Astrocyte of the hippocampus (primary cell): ENCODE results near the gene KRTAP19-6.
A peak's percentile ranks its signal among the peaks of the same experiment; 100 is the strongest.
"Not testable (repeated sequence)": the region's sequence is repeated elsewhere in the genome, so short reads cannot be mapped to it uniquely, and the experiment has no call there.

Experiments used
- DNase-seq: peaks from one replicate; pipeline ENCODE4 v3.0.0; 2011; ENCODE audit warnings: low read depth, low spot score

The KRTAP19-6 gene

GRCh38 chr21:30541764-30542163 is at the start of gene KRTAP19-6:
KRTAP19-6 (minus strand) TSS chr21:30541864; CDS start chr21:30541833, 31 bp downstream.
- no peak for DNase-seq

- no peak for DNase-seq
Measured at GRCh38 chr21:30590297-30590696, 48.6 kb upstream of the KRTAP19-6 start, which contains the start of gene KRTAP22-2. KRTAP22-2 (minus strand) TSS chr21:30590397.

GRCh38 chr21:30582870-30583269 is 41.2 kb upstream of the KRTAP19-6 start:
- DNase-seq = no peak

- no peak for DNase-seq
Measured at GRCh38 chr21:30580132-30580531, 38.5 kb upstream of the KRTAP19-6 start.

DNA sequence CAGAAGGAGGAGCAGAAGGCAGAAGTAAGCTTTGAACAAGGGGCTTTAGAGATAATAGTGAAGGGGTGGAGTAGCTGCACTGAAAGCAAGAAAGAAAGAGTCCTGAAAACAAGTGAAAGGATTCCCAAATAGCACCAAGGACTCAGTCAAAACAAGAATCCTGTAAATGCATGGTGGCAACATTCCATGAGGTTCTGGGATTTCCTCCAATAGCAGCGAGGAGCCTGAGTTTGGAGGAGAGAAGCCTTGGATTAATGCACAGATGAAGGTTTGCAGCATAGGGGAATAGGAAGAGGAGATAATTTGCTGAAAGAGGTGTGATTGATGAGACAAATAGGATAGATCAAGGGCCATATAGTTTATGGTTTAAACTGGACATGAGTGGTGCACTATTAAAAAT is 37.7 kb upstream of the KRTAP19-6 start:
- DNase-seq = peak; percentile 0

DNA sequence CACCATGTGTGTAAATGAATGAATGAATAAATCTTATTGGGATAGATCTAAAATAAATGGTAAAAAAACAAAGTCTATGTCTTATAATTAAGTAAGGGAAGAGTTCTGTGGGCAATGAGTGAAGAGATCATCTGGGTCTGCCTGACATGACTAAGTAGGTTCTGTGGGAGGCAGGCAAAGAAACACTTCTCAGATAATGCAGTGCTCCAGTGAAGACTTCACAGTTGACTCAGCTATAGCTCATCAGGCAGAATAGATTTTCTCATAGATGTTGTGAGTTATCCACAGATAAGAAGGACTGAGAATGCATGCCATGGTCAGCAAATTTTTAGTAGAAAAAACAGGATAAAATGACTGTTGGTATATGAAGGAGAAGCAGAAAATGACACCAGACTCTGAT is 36.1 kb upstream of the KRTAP19-6 start:
- DNase-seq = no peak

DNA sequence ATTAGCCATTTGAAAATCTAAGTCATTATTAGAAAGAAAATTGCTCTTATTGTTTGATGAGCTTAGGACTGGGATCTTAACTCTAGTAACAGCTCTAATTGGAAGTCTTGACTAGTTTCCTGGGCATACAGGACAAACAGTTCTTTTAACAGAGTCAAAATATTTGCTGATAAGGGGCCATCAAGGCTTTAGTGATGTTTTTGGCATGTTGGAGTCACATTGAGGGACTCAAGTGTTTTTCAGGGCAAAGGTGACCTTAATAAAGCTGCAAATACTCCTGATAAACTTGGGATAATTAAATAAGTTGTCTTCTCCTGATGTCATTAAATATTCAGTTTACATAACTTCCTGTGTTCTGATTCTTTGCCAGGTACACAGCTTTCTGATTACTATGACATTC is 26.0 kb upstream of the KRTAP19-6 start:
- DNase-seq = no peak

GRCh38 chr21:30563630-30564029 is 22.0 kb upstream of the KRTAP19-6 start:
- no peak for DNase-seq

GRCh38 chr21:30563072-30563471 is 21.4 kb upstream of the KRTAP19-6 start:
- DNase-seq = no peak

DNA sequence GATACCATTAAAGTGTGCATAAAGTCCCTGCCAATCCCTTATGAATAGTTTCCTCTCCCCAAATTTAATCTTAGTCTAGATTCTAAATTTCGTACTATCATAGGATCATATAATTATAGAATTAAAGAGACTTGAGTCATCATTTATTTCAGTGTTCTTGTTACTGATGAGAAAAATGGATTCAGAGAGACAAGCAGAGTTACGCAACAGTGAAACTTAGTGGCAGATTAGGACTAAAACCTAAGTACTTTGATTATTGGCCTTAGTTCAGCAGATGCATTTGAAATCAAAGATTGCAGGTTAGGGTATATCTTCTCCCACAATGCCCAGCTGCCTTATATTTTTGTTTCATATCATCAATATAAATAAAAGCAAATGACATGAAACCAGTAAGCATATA is 20.3 kb upstream of the KRTAP19-6 start:
- no peak for DNase-seq

GRCh38 chr21:30561264-30561895 is 19.7 kb upstream of the KRTAP19-6 start, which contains the start of gene KRTAP19-7:
KRTAP19-7 (minus strand) TSS chr21:30561314; CDS start chr21:30561289, 25 bp downstream.
- DNase-seq = no peak

GRCh38 chr21:30555095-30555494 is 13.4 kb upstream of the KRTAP19-6 start:
- no peak for DNase-seq

- DNase-seq = no peak
Measured at GRCh38 chr21:30552782-30553181, 11.1 kb upstream of the KRTAP19-6 start.

DNA sequence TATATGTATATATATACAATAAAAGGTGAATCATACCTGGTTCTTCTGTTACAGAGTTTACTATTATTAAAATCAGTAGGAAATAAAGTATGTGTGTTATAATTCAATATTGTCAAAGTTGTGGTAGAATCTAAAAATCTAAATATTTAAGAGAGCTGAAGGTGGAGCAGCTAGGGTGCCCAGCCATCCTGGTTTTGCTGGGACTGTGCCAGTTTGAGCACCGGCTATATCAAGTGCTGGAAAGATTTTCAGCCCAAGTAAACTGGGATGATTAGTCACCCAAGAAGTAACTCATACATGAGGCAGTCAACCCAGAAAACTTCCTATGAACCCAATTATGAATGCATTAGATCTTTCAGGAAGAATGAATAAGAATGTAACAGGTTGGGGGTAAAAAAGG is 22.8 kb downstream of the KRTAP19-6 start:
- DNase-seq = no peak

DNA sequence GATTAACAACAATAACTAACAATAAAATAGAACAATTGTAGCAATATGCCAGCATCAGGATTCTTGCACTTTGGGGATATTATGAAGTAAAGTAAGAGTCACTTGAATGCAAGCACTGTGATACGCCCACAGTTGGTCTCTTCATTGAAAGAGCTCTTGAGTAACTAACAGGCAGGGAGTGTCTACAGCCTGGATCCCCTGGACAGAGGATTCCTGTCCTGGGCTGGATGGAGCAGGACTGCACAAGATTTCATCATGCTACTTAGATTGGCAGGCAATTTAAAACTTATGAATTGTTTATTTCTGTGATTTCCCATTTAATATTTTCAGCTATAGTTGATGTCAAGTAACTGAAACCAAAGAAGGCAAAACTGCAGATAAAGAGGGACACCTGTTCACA is 26.0 kb downstream of the KRTAP19-6 start:
- no peak for DNase-seq

GRCh38 chr21:30505621-30506205 is 36.0 kb downstream of the KRTAP19-6 start:
- not testable (repeated sequence) for DNase-seq

GRCh38 chr21:30502041-30502440 is 39.6 kb downstream of the KRTAP19-6 start, which contains the start of gene KRTAP19-5:
KRTAP19-5 (minus strand) TSS chr21:30502141; CDS start chr21:30502090, 51 bp downstream.
- no peak for DNase-seq

DNA sequence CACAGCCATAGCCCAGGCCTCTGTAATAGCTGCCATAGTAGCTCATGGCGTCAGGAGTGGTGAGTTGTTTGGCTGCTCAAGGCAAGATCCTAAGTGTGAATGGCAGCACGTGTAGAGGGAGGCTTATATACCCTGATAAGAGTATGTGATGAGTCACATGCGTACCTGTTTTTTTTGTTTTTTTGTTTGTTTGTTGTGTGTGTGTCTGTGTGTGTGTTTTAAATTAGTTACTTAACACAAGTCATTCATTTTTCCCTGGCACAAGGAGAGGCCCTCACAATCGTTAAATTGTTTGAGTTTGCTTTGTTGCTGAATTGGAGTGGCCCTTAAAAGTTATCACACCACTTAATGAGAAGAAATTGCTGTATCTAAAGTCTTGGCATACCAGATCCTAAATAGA is 44.6 kb downstream of the KRTAP19-6 start, which contains the start of gene KRTAP19-4:
Gene KRTAP19-4 (minus strand): TSS at position 101 of the 400 bp plus-strand sequence. CDS start 55 bp downstream, at position 46.
- no peak for DNase-seq

GRCh38 chr21:30491963-30492428 is 49.7 kb downstream of the KRTAP19-6 start, which contains the start of gene KRTAP19-3:
KRTAP19-3 (minus strand) TSS chr21:30492013; CDS start chr21:30491957, 56 bp downstream.
- no peak for DNase-seq
